Thoracic aorta (tissue), 2 donors: Measurements from ENCODE around the gene LPAR1. TPM values are rescaled to one million over a fixed set of nuclear protein-coding genes. Genes with fewer than 3 reads are reported as not detected.
A peak's percentile ranks its signal among the peaks of the same experiment; 100 is the strongest.

Experiments used
- ATAC-seq: fragments of 150-250 bp; one replicate; pipeline ENCODE4 v1.8.0; 2017; ENCODE audit warnings: low read depth; ENCODE audit not compliant: insufficient number of reproducible peaks, low FRiP score
- DNase-seq: peaks from one replicate; pipeline ENCODE4 v3.0.0-alpha.2; 2020; ENCODE audit warnings: low spot score
- H3K27ac ChIP-seq, 2 donors: fragments of 200-600 bp; sonication (generic); 1 replicate in 1 of 2; 2 replicates in 1 of 2; pipeline ENCODE4 v1.5.1; 2016; ENCODE audit warnings: mild to moderate bottlenecking in 2 of 2, moderate library complexity in 2 of 2
- H3K27me3 ChIP-seq: fragments of 200-600 bp; sonication (generic); replicated peaks from 2 replicates; pipeline ENCODE4 v1.6.0; 2016; ENCODE audit warnings: mild to moderate bottlenecking; ENCODE audit not compliant: insufficient read depth
- H3K36me3 ChIP-seq: fragments of 200-600 bp; sonication (generic); one replicate; pipeline ENCODE4 v1.5.1; 2016
- H3K4me1 ChIP-seq, 2 donors: fragments of 200-600 bp; sonication (generic); 1 replicate in 1 of 2; 2 replicates in 1 of 2; pipeline versions ENCODE4 v1.5.1 to v1.6.0; 2016; ENCODE audit warnings: low read depth in 2 of 2, mild to moderate bottlenecking in 1 of 2; ENCODE audit not compliant: control insufficient read depth in 1 of 2
- H3K4me3 ChIP-seq: fragments of 200-600 bp; sonication (generic); 2 replicates; pipeline ENCODE4 v1.5.1; 2016; ENCODE audit warnings: mild to moderate bottlenecking
- H3K9me3 ChIP-seq: fragments of 200-600 bp; sonication (generic); 2 replicates; pipeline ENCODE4 v1.5.1; 2016
- CTCF ChIP-seq: fragments of 200-600 bp; sonication (generic); IDR thresholded peaks from one replicate; pipeline ENCODE4 v1.5.1; 2019; ENCODE audit warnings: antibody characterized with exemption
- total RNA-seq, 2 donors: library from RNA; depleted of rRNA; stranded (reverse); fragments of >200 nt; gene quantifications; one replicate each; pipeline versions ENCODE4 v1.1.0 to v1.2.3, GENCODE V29; 2016

Gene LPAR1
- total RNA-seq, 2 donors from 2014 or later, result 85.1 to 94.0 TPM

- Histone ChIP-seq H3K27ac (no peak overlapping the region), H3K27me3 (no peaks in the 10 kb centered on the region), H3K4me1 (peaks cover 23 to 49% of the 10 kb centered on the region in 2 donors), H3K36me3 (peaks cover 9% of the 10 kb centered on the region), H3K4me3 (no peak overlapping the region), H3K9me3 (no peaks in the 10 kb centered on the region)
- DNase-seq (no peak), ATAC-seq (no peak)
- no peak for TF ChIP-seq CTCF
These were observed 97.2 kb downstream of the LPAR1 start for GRCh38 chr9:110940951-110941557.

- ATAC-seq (no peak), DNase-seq (no peak)
- H3K4me3 ChIP-seq, result no peak overlapping the region
- H3K4me1 ChIP-seq, result peaks cover 23 to 57% of the 10 kb centered on the region in 2 donors
- peaks cover 9% of the 10 kb centered on the region for H3K36me3 ChIP-seq
- TF ChIP-seq CTCF, result no peak
- no peaks in the 10 kb centered on the region for H3K9me3 ChIP-seq
- peak overlapping the region; percentile 5 to 87 for H3K27ac ChIP-seq
- no peaks in the 10 kb centered on the region for H3K27me3 ChIP-seq
These were observed 98.7 kb downstream of the LPAR1 start for GRCh38 chr9:110939573-110939972.

- no peak for TF ChIP-seq CTCF
- Histone ChIP-seq H3K4me1 (peaks cover 26 to 62% of the 10 kb centered on the region in 2 donors), H3K27me3 (no peaks in the 10 kb centered on the region), H3K4me3 (no peak overlapping the region), H3K27ac (peak overlapping the region; percentile 5 to 87), H3K36me3 (peaks cover 9% of the 10 kb centered on the region), H3K9me3 (no peaks in the 10 kb centered on the region)
- ATAC-seq (no peak), DNase-seq (no peak)
These were observed 99.2 kb downstream of the LPAR1 start for GRCh38 chr9:110939047-110939446.

GRCh38 chr9:110938242-110938641 is 100.0 kb downstream of the LPAR1 start:
- ATAC-seq, result no peak
- TF ChIP-seq CTCF, result no peak

GRCh38 chr9:110936719-110937452 is 101.4 kb downstream of the LPAR1 start:
- Histone ChIP-seq H3K4me3 (peak overlapping the region; percentile 28), H3K9me3 (no peaks in the 10 kb centered on the region), H3K27me3 (no peaks in the 10 kb centered on the region), H3K36me3 (peaks cover 9% of the 10 kb centered on the region), H3K4me1 (peaks cover 44 to 77% of the 10 kb centered on the region in 2 donors), H3K27ac (peak overlapping the region; percentile 87)
- ATAC-seq, result peak; percentile 53
- TF ChIP-seq CTCF, result no peak
- DNase-seq, result no peak

More at GRCh38 chr9:110938242-110938641, 100.0 kb downstream of the LPAR1 start:
- Histone ChIP-seq H3K27me3 (no peaks in the 10 kb centered on the region), H3K27ac (peak overlapping the region; percentile 87), H3K9me3 (no peaks in the 10 kb centered on the region), H3K4me3 (no peak overlapping the region), H3K4me1 (peaks cover 34 to 70% of the 10 kb centered on the region in 2 donors), H3K36me3 (peaks cover 9% of the 10 kb centered on the region)
- no peak for DNase-seq
